K562 (cell line): ENCODE data around the gene ARHGAP4. TPM values are rescaled to one million over a fixed set of nuclear protein-coding genes. Genes with fewer than 3 reads are reported as not detected.

Source experiments
- ATF3 ChIP-seq, 2 experiments: fragments of 450-650 bp in 1 of 2; sonication (generic) in 1 of 2; formaldehyde crosslinking in 1 of 2; IDR thresholded peaks in 1 of 2; conservative IDR thresholded peaks in 1 of 2; 2 replicates each; pipeline versions ENCODE4 v1.6.1 to v1.8.1; 2016 to 2023; ENCODE audit warnings: mild to moderate bottlenecking in 2 of 2, moderate library complexity in 2 of 2, inconsistent platforms in 1 of 2, missing genetic modification reagents in 1 of 2
- BCL6 ChIP-seq: fragments of 250-450 bp; sonication (Bioruptor Pico); IDR thresholded peaks from 2 replicates; pipeline ENCODE4 v1.4.0; 2020
- BRF1 ChIP-seq: IDR thresholded peaks from 3 replicates; pipeline ENCODE4 v1.6.1; 2011; ENCODE audit warnings: borderline replicate concordance, mild to moderate bottlenecking; ENCODE audit not compliant: insufficient read length; ENCODE audit errors: extremely low read depth
- CBX1 ChIP-seq: sonication (generic); IDR thresholded peaks from 2 replicates; pipeline ENCODE4 v1.6.1; 2016; ENCODE audit warnings: antibody characterized with exemption, low read depth, mild to moderate bottlenecking
- CREB1 ChIP-seq, 2 experiments: sonication (generic) in 1 of 2; formaldehyde crosslinking in 1 of 2; IDR thresholded peaks; 2 replicates each; pipeline versions ENCODE4 v1.6.1 to v1.8.0; 2012 to 2022; ENCODE audit warnings: inconsistent platforms in 1 of 2, mild to moderate bottlenecking in 1 of 2, missing genetic modification reagents in 1 of 2, moderate library complexity in 1 of 2
- CREBBP ChIP-seq: IDR thresholded peaks from one replicate; pipeline ENCODE4 v1.6.1; 2012; ENCODE audit warnings: low read depth, mild to moderate bottlenecking, control low read depth, inconsistent platforms, low read length
- CUX1 ChIP-seq: fragments of 200-800 bp; sonication (Bioruptor generic); IDR thresholded peaks from 2 replicates; pipeline ENCODE4 v1.6.1; 2016; ENCODE audit warnings: missing genetic modification characterization, missing compliant biosample characterization
- EP400 ChIP-seq: fragments of 450-650 bp; IDR thresholded peaks from 2 replicates; pipeline ENCODE4 v1.6.1; 2017; ENCODE audit warnings: antibody characterized with exemption, mild to moderate bottlenecking, moderate library complexity
- EWSR1 ChIP-seq: fragments of 450-650 bp; IDR thresholded peaks from 2 replicates; pipeline ENCODE4 v1.6.1; 2018; ENCODE audit warnings: borderline replicate concordance, mild to moderate bottlenecking, low read depth, moderate library complexity; ENCODE audit not compliant: partially characterized antibody
- GABPB2 ChIP-seq: fragments of 250-450 bp; sonication (Bioruptor Pico); conservative IDR thresholded peaks from 2 replicates; pipeline ENCODE4 v1.5.1; 2021; ENCODE audit warnings: mild to moderate bottlenecking
- HMGN3 ChIP-seq: IDR thresholded peaks from 2 replicates; pipeline ENCODE4 v1.6.1; 2011; ENCODE audit warnings: borderline replicate concordance, low read depth, mild to moderate bottlenecking, mixed read lengths, low read length; ENCODE audit not compliant: insufficient read length; ENCODE audit errors: extremely low read depth
- MYNN ChIP-seq, 2 experiments: sonication (generic); formaldehyde crosslinking in 1 of 2; IDR thresholded peaks; 2 replicates each; pipeline versions ENCODE4 v1.5.0 to v1.6.1; 2016 to 2020; ENCODE audit warnings: antibody characterized with exemption in 1 of 2, missing genetic modification reagents in 1 of 2
- TCF3 ChIP-seq: sonication (generic); formaldehyde crosslinking; IDR thresholded peaks from 2 replicates; pipeline ENCODE4 v1.4.0; 2020; ENCODE audit warnings: mild to moderate bottlenecking, missing genetic modification reagents
- ZBTB1 ChIP-seq: sonication (generic); formaldehyde crosslinking; IDR thresholded peaks from 2 replicates; pipeline ENCODE4 v1.8.1; 2023; ENCODE audit warnings: missing genetic modification reagents, low read depth, mild to moderate bottlenecking, borderline replicate concordance
- ZNF140 ChIP-seq: fragments of 250-450 bp; sonication (Bioruptor Pico); IDR thresholded peaks from 2 replicates; pipeline ENCODE4 v1.8.0; 2021; ENCODE audit warnings: moderate library complexity, mild to moderate bottlenecking, inconsistent platforms
- ZNF224 ChIP-seq: sonication (generic); formaldehyde crosslinking; IDR thresholded peaks from 2 replicates; pipeline ENCODE4 v1.8.0; 2022; ENCODE audit warnings: mild to moderate bottlenecking, missing genetic modification reagents
- ZNF263 ChIP-seq: sonication (generic); formaldehyde crosslinking; IDR thresholded peaks from 2 replicates; pipeline ENCODE4 v1.8.0; 2022; ENCODE audit warnings: mild to moderate bottlenecking, missing genetic modification reagents, borderline replicate concordance
- ZNF561 ChIP-seq: fragments of 450-650 bp; formaldehyde crosslinking; conservative IDR thresholded peaks from 2 replicates; pipeline ENCODE4 v1.4.0; 2020; ENCODE audit warnings: mild to moderate bottlenecking, moderate library complexity
- ZNF699 ChIP-seq: fragments of 250-450 bp; sonication (Bioruptor Pico); IDR thresholded peaks from 2 replicates; pipeline ENCODE4 v1.8.0; 2021; ENCODE audit warnings: mild to moderate bottlenecking, moderate library complexity; ENCODE audit not compliant: insufficient replicate concordance
- ZNF707 ChIP-seq: fragments of 250-450 bp; sonication (Bioruptor Pico); conservative IDR thresholded peaks from 2 replicates; pipeline ENCODE4 v1.8.0; 2022; ENCODE audit warnings: inconsistent platforms, mild to moderate bottlenecking, moderate library complexity
- polyA plus RNA-seq, 8 experiments: library from polyadenylated mRNA; depleted of rRNA in 4 of 8; stranded (reverse) in 5 of 8; unstranded in 3 of 8; fragments of >200 nt; fragmentation: Nextera tagmentation in 2 of 8; fragmentation: Illumina TruSeq in 1 of 8; extraction: Ambion mirVana in 2 of 8; extraction: Trizol in 1 of 8; gene quantifications; 2 replicates each; pipeline versions ENCODE4 v1.2.1 to v1.2.3, GENCODE V29; 2011 to 2014; ENCODE audit warnings: inconsistent platforms in 1 of 8, missing spikeins in 1 of 8
- total RNA-seq, 7 experiments: library from RNA; depleted of rRNA in 6 of 7; stranded (reverse); fragments of >200 nt in 6 of 7; fragmentation: Illumina TruSeq in 2 of 7; extraction: Trizol in 2 of 7; gene quantifications; 2 replicates each; pipeline versions ENCODE4 v1.2.1 to v1.2.3, GENCODE V29; 2011 to 2021; ENCODE audit warnings: low replicate concordance in 1 of 7

Gene ARHGAP4
- total and polyA plus RNA-seq, 9 of the 15 experiments (the other 6 are each of a cell fraction or from before 2014, with no cell fraction given): 0.30 to 81.8 (median 13.5) TPM

GRCh38 chrX:153900831-153901752 lies 25.0 kb downstream of the ARHGAP4 start (continued):
- TF ChIP-seq ZNF699 (CRISPR knock-in tag): no peak
- no peak for TF ChIP-seq GABPB2
- no peak for TF ChIP-seq CBX1
- TF ChIP-seq EP400: no peak
- no peak for TF ChIP-seq BCL6 (CRISPR knock-in tag)
- TF ChIP-seq ATF3 (IDR thresholded peaks at IDR 0.05): peak; percentile 43; the same call in 1 of the 2 replicates
- no peak for TF ChIP-seq ATF3 (CRISPR knock-in tag; conservative IDR thresholded peaks at IDR 0.05)
- no peak for TF ChIP-seq ZNF561 (CRISPR knock-in tag)
- TF ChIP-seq EWSR1: no peak
- TF ChIP-seq ZNF263 (CRISPR knock-in tag): no peak
- peak; percentile 33; the same call in 1 of the 2 replicates for TF ChIP-seq MYNN (IDR thresholded peaks at IDR 0.05)
- TF ChIP-seq MYNN (CRISPR knock-in tag; IDR thresholded peaks at IDR 0.05): no peak
- no peak for TF ChIP-seq CREBBP
- TF ChIP-seq ZNF140 (CRISPR knock-in tag): no peak
- TF ChIP-seq ZNF224 (CRISPR knock-in tag): no peak
- no peak for TF ChIP-seq CREB1 (IDR thresholded peaks at IDR 0.05)
- no peak for TF ChIP-seq CREB1 (CRISPR knock-in tag; IDR thresholded peaks at IDR 0.05)
- no peak for TF ChIP-seq CUX1 (CRISPR knock-in tag)
- no peak for TF ChIP-seq HMGN3
- no peak for TF ChIP-seq BRF1
- 0 out of 2 replicates have a peak, but pooled peaks have one; percentile 33 for TF ChIP-seq TCF3
- no peak for TF ChIP-seq ZNF707 (CRISPR knock-in tag)
- no peak for TF ChIP-seq ZBTB1 (CRISPR knock-in tag)
